ENCODE data around the gene TBCA.
"Not testable (repeated sequence)": the region's sequence is repeated elsewhere in the genome, so short reads cannot be mapped to it uniquely, and the experiment has no call there.

Gene TBCA

GRCh38 chr5:77699569-77699968 is 76.6 kb downstream of the TBCA start:
- not testable (repeated sequence) for DNase-seq

DNA sequence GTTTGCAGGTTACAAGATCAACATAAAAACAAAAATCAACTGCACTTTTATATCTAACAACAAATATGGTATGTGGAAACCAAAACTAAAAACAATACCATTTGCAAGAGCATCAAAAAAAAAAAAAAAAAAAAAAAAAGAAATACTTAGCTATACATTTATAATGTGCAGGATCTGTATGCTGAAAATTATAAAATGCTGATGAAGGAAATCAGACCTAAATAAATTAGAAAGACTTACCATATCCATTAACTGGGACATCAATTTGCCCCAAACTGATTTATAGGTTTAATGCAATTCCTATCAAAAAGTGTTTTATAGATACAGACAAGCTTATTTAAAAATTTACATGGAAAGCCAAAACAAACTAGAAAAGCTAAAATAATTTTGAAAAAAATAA is 77.2 kb downstream of the TBCA start:
- DNase-seq = no peak

GRCh38 chr5:77697692-77698091 is 78.4 kb downstream of the TBCA start:
- no peak for DNase-seq

GRCh38 chr5:77696120-77696519 is 80.0 kb downstream of the TBCA start:
- no peak for DNase-seq

DNA sequence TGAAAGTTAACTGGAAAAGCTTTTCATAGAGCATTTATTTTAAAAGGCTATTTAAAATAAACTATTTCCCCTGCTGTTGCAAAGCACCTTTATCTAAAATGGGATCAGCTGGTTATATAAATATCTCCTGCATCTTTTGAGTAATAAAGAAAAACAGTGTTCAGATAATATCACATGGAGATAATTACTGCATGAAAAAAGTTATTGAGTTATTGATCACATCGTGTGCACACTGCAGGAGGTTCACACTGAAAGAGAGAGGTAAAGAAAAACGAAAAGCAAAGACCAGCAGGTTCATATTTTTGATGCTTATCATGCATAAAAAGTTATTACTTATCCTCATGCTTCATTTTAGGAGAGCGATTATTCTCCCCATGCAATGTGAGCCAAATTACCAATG is 82.2 kb downstream of the TBCA start:
- no peak for DNase-seq

DNA sequence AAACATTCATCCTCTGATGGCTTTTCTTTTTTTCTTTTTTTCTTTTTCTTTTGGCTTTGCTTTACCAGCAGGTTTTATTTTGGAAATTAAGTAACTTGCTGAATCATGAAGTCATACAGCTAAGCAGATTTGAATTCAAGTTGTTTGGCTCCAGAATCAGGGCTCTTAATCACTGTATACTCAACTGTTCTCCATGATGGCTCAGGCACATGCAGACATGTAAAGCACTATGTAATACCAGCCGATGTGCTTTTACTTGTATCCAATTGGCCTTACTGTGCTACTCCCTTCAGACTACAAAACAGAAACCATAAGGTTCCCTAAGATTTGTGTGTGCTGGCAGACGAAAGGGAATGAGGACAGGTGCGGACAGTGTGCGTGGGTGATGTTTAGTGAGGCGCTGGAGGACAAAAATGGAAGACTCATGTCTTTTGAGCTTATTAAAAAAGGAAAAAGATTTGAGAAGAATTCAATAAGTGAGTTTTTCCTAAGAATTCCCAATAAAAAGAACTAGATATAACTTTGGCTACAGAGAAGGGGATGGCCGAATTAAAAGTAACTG is 92.9 kb downstream of the TBCA start:
- DNase-seq = no peak

DNA sequence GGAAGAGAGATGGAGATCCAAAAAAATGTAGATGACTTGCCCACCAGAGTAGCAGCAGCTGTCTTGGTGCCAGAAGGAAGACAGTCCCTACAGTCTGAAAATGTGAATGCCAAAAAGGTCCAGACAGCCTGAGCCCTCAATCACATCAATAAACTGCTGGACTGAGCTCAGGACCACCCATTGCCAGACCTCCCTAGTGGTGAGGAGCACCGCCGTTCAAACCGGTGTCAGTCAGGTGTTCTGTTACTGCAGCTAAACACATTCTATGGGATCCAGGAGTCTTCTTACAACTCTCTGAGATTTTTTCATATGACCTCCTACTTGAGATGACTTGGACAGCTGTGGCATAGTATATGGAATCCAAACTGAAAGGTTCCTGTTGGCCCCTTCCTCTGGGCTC is 105.6 kb downstream of the TBCA start:
- DNase-seq = no peak

DNA sequence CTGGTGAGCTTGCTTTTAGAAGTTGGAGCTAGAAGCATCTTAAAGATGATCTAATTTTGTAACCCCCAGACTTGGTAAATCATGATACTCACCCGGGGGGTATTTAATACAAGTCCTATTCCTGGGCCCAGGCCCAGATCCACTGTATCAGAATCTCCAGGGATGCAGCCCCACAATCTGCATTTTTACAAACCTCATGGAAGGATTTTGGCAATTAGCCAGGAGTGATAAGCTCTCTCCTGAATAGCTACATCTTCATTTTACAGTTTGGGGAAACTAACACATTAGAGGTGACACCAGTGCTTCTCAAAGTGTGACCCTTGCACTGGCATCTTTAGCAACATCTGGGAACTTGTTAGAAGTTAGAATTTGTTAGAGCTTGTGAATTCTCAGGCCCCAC is 106.5 kb downstream of the TBCA start:
- DNase-seq = no peak

- DNase-seq = no peak
These were observed 112.9 kb downstream of the TBCA start for GRCh38 chr5:77663090-77663863.

GRCh38 chr5:77662635-77663034 is 113.5 kb downstream of the TBCA start:
- DNase-seq = no peak

GRCh38 chr5:77658662-77659061 is 117.5 kb downstream of the TBCA start:
- DNase-seq = no peak

GRCh38 chr5:77651343-77651742 is 124.8 kb downstream of the TBCA start:
- DNase-seq = no peak

DNA sequence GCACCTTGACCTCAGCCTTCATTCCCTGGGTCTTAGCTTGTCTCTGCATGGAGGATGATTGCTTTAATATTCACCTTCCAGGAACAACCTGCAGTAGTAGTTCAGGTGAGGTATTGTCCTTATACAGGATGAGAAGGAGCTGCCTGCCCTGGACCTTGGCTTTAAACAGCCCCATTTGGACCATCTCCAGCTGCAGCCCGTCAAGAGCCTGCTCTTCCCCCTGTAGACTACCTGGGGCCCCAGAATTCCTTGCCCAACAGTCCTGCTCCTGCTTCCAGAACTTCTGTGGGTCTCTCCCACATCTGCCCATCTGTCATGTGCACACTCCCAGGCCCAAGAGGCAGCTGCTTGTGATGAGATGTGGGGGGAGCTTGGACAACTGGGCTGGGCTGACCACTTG is 125.5 kb downstream of the TBCA start:
- DNase-seq = no peak

DNA sequence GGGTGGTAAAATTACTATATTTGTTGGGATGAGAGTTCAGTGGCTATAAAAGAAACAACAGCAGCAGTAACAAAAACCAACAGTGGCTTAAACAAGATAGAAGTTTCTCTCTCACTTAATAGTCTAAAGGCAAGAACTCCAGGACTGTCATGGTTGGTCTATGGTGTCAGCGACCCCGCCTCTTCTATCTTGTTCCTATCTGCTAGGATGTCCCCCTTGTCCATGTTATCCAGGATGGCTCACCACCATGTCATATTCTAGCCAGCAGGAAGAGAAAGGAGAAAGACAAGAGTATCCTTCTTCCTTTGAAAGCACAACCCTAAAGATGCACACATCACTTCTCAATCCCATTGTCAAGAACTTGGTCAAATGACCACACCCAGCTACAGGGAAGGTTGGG is 126.4 kb downstream of the TBCA start:
- no peak for DNase-seq

DNA sequence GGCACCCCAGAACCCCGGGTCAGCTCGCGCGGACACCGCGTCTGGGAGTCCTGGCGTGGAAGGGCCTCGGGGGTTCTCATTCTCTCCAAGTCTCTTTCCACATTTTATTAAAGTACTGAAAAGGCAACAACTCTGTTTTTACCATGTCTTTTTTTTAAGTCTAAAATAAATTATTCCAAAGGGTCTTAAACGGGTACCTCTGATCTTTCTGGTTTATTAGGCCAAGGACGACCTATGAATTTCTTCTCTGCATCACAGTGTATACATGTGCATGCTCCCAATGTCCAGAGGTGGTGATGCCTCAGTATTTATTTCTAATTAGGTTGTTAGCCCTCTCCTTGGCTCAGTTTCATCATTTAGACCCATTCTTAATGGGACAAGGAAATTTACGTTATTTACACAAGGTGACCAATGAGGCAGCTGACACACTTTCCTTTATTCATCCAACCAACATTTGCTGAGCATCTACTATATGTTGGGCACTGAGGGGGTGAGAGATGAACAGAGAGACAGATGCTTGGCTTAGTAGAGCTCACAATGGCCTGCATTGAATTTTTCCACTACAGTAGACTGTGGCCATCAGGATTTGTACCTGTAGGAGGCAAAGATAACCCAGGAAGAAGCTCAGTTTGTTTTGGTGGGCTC is 130.0 kb downstream of the TBCA start:
- no peak for DNase-seq

GRCh38 chr5:77645158-77645994 is 130.8 kb downstream of the TBCA start:
- DNase-seq = no peak

DNA sequence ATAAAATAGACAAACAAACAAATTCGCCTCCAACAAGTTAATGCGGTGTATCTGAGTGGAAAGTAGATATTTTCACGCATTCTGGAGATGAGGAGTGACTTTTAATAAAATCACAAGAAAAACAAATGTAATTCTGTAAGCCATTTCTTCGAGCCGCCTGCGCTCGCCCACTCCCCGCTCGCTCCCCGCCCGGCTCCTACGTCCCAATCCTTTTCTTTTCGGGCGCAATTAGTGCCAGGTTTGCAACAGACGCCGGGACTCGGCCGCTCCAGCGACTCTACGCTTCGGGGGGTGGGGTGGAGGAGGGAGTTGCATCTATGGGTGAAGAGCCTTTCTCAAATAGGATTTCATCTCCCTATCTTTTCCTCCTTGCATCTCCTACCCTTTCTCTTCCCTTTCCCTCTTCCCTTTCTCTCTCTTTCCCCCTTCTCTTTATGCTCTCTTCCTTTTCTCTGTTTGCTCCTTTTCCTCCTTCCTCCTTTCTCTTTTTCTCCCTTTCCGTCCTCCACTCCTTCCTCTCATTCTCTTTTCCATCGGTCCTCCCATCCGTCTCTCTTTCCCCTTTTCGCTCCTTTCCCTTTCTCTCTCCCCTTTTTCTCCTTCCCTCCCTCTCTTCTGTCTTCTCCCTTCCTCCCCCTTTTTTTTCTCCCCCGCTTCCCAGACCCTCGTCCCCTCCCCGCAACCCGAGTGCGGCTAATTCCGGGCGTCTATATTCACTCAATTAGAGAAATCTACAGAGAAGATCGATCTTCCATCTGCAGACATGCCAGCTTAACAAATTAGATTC is 131.6 kb downstream of the TBCA start:
- no peak for DNase-seq

- DNase-seq = no peak
These were observed 132.3 kb downstream of the TBCA start for GRCh38 chr5:77643654-77644370.

GRCh38 chr5:77642738-77643653 is 133.1 kb downstream of the TBCA start:
- no peak for DNase-seq

DNA sequence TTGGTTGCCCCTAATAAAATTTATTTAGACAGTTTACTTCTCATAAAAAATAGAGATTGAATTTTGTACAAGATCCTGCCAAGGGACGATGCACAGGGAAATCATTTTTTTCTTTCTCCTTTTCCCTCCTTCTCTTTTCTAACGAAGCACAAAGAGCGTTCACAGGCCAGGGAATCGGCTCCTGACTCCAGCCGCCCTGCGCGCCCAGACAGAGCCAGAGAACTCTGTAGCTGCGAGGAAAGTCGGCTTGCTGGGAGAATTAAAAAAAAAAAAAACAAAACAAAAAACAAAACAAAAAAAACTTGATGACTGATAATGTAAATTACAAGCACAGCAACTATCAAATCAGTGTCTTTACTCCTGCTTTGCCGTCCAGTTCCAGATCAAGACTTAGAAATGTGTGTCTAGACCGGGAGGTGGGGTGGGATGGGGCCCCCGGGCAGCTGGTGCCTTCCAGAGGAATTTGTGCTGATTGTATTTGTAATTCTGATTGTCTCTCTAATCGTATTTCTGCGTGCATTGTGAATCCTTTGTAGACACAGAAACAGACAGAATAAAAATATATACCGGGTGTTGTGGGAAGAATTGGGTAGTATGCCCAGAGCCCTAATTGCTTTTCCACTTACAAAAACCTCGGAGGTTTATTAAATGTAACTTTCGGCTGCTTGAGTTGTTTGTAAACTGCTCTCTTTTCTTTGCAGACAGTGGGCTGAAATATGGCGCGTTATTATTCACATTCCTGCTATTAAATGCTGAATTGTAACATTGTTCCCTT is 134.0 kb downstream of the TBCA start:
- DNase-seq = no peak
